HG02642 (cell line): ENCODE results near the gene MBOAT7.
"Not testable (repeated sequence)": the region's sequence is repeated elsewhere in the genome, so short reads cannot be mapped to it uniquely, and the experiment has no call there.

Experiments
- ATAC-seq: cut with Tn5 transposase; IDR thresholded peaks from one replicate; pipeline ENCODE4 v1.9.1; 2021; ENCODE audit warnings: mild to moderate bottlenecking; ENCODE audit not compliant: unreplicated experiment, poor library complexity

Gene MBOAT7

DNA sequence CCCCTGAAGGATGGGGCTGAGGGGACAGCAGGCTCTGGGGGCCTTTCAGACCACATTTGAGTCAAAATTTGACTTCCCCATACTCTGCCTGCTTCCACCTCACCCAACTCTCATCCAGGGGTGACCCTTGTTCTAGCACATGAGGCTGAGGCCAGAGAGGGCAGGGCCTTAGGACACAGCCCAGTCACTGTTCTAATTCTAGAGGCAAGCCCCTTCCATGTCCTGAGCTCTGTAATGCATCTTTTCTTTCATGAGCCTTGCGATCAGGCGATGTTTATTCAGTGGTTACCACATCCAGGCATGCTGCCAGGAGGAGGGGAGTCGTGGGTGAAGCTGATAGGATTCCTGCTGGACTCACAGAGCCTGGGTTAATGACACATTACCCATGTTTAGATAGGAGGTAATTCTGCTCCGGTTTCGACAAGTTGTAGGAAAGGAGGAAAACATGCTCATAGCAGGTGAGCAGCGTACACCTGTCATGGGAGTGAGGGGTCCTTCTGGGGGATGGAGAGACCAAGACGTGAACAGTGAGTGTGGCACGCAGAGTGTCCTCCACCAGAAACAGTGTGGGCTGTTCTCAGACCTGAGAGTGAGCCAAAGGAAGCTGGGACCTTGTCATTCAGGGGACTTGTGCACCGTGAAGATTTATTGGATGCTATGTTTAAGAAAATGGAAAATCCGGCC is 20.6 kb upstream of the MBOAT7 start:
- no peak for ATAC-seq

DNA sequence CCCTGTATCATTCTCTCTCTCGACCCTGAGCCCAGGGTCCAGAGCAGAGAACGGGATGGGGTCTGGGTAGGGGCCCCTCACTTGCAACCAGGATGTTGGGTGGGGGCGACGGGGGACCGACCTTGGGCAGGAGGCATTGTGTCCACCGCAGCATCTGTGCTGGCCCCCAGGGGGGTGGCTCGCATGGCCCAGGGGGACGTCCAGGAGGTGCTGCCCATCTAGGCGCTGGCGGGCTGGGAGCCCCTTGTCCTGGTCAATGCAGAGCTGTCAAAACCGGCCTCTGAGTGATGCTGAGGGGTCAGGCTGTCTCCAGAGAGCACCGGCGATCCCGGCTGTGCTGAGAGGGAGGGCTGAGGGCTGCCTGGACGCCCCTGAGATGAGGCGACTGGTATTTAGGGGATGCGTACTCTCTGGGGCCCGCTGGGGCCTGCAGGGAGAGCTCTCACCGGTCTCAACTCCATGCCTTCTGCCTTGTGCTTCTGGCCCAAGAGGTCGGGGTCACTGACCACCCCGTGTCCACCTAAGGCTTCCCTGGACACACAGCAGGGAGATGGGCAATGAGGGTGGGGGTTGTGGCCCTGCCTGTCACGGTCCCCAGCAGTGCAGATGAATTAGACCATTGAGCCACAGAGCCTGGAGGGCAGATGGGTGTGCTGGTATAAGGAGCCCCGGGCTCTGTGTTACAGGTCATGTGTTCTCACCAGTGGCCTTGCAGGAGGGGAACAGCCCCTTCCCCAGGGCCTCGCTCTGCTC is 19.9 kb upstream of the MBOAT7 start:
- no peak for ATAC-seq

DNA sequence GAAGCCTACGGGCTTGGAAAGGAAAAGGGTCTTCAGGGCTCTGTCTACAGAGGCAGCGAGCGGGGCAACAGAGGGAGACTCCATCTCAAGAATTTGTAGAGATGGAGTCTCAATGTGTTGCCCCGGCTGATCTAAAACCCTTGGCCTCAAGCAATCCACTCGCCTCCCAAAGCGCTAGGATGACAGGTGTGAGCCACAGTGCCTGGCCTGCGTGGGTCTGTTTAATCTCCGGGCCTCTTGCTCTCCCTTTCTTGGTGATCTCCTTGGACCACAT is 19.3 kb upstream of the MBOAT7 start:
- ATAC-seq, result no peak

DNA sequence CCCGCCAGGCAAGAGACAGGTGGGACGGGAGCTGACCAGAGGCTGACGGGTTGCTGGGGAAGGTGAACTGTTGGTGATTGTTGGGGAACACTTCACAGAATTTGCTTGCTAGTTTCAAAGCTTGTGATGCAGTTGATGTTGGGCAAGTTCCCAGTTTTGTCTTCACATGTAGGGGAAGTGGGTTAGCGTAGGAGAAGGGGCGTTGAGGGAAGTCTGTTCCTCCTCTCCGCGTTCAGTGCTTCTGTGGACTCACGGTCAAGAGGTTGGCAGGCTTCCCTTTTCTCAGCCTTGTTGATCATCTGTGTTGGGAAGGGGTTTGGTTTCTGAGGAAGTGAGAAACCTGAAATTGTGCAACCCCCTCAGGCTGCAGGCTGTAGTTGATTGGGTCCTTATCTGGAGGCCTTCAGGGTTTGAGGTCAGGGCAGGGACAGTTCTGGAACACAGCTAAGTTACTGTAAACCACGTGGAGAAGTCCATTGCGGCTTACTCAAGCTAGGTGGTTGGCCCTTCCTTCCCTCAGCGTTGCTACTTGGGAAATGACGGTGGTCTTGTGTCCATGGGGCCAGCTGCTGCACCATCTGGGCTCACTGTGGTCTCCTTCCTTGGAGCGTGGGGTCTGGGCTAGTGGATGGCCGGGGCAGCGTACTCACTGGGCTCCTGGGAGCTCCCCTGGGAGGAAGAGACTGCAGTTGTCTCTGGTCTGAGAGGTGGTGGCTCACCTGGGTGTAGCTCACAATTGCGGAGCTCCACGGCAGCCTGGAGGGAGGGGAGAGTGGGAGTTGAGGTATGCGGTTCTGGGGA is 18.8 kb upstream of the MBOAT7 start:
- peak; percentile 48 for ATAC-seq

DNA sequence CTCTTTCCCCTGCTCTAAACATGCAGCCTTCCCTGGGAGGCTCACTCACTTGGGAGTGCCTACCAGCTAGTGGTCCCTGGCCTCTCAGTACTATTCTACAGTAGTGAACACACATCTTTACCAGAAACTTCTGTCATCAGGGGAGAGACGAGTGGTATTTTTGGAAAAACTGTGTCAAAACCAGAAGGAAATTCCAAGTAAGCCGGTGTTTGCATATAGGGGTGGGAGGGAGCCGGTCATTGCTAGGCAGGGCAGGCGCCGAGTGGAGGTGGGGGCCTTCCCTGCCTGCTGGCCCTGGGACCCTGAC is 18.2 kb upstream of the MBOAT7 start:
- no peak for ATAC-seq

DNA sequence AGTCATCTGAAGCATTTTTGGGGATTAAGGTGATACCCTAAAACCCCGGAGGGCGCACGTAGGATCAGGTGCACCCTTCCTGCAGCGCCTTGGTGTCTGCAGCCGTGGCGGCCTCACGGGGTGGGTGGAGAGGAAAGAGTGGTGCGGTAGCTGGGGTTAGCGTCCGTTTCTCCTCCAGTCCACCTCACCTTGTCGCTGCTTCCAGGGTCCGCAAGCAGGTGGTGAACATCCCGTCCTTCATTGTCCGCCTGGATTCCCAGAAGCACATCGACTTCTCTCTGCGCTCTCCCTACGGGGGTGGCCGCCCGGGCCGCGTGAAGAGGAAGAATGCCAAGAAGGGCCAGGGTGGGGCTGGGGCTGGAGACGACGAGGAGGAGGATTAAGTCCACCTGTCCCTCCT is 17.8 kb upstream of the MBOAT7 start:
- ATAC-seq, result not testable (repeated sequence)

DNA sequence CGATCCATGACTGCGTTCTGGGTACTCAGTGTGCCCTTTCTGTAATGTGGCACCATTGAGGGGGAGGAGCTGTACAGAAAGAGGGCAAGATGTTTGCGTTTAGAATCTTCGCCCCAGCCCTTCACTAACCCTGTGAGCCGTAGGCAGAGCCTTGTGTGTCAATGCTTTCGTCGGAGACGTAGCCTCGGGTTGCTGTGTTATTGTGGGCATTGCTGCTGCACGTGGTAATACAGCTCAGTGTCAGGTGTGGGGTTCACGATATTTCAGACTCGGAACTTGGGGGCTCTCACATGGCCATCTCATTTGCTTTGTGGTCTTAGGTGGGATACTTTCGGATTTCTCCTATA is 17.4 kb upstream of the MBOAT7 start:
- no peak for ATAC-seq

DNA sequence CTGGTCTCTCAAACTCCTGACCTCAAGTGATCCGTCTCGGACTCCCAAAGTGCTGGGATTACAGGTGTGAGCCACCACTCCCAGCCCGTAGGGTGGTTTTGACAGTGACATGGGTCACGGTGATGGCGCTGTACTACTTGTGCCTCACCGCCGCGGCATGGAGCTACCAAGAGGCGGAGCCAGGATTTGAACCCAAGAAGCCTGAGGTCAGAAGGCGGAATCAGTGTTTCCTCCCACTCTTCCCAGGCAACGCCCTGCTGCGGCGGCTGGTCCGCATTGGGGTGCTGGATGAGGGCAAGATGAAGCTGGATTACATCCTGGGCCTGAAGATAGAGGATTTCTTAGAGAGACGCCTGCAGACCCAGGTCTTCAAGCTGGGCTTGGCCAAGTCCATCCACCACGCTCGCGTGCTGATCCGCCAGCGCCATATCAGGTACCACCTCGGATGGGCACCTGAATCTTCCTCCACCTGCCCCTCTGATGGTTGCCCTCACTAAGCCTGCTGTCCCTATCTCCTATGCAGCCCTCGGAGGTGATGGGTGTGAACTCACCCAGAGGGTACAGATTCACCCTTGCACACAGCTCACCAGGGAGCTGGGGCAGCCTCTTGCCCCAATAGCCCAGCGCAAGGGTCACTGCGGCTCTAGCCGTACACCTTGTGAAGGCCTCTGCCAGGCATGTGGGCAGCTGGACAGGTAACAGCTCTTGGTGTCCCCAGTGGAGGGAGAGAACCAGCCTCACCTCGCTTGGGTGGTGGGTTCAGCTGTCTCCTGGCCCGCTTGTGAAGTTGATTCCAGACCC is 16.9 kb upstream of the MBOAT7 start:
- no peak for ATAC-seq

DNA sequence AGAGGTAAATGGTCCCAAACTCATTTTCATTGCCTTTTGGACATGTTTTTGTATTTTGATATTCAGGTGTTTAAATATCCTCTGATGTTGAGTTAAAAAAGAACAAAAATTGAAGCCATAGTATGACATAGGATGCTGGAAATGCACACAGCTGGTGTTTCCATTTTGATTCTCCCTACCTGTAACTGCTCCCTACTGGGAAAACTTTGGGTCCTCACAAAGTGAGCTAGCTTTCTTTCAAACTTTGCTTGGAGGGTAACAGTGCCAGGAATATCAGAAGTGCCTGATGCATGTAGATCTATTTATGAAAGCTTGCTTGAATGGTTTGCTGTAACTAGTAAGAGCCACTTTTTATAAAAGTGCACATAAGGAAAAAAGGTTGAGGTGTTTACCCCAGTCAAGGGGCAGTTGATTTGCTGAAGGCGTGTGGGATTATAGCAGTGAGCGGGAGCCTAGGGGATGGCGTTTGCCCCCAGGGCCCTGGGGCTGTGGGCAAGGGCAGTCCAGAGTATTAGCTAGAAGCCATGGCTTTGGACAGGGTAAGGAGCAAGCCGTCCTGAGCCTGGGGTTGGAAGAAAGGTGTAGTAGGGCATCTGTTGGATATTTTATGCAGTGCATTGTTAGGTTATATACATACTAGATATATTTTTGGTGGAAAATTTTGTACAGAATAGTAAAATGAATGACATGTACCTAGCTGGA is 15.5 kb upstream of the MBOAT7 start:
- ATAC-seq, result no peak

DNA sequence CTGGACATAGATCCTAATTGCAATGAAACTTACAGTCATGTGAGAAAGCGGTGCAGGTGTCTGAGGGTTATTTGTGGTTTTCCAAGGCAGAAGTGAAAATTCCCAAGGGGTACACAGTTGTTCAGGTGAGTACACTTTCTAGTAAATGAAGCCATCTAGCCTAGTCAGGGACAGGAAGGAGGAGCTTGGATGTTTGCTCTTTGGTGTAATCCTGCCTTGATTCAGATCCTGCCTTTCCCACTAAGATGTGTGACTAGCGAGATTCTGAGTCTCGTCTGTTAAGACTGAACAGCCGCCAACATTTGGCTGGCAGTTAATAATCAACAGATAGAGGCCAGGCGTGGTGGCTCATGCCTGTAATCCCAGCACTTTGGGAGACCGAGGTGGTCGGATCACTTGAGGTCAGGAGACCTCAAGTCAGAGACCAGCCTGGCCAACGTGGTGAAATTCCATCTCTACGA is 13.8 kb upstream of the MBOAT7 start:
- ATAC-seq, result no peak

DNA sequence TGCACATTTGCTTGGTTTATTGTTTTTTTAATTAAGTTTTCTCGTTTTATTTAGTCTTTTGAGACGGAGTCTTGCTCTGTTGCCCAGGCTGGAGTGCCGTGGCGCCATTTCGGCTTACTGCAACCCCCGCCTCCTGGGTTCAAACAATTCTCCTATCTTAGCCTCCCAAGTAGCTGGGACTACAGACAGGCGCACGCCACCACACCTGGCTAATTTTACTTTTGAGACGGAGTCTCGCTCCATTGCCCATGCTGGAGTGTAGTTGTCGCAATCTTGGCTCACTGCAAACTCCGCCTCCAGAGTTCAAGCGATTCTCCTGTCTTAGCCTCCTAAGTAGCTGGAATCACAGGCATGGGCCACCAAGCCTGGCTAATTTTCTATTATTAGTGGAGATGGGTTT is 12.6 kb upstream of the MBOAT7 start:
- no peak for ATAC-seq

DNA sequence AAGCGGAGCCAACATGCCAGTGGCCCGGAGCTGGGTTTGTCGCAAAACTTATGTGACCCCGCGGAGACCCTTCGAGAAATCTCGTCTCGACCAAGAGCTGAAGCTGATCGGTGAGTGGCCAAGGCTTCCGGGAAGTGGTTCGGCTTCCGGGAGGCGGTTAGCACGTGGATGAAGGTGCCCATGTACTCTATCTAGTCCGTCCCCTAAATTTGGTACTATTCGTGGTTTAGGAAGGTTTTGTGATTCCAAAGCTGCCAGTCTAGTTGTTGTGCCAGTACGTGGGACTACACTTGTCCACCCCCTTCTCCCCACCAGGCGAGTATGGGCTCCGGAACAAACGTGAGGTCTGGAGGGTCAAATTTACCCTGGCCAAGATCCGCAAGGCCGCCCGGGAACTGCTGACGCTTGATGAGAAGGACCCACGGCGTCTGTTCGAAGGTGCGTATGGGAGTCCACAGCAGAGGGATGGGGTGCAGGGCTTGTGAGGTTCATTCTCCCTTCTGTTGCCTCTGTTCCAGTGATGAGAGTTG is 11.9 kb upstream of the MBOAT7 start:
- ATAC-seq, result no peak

DNA sequence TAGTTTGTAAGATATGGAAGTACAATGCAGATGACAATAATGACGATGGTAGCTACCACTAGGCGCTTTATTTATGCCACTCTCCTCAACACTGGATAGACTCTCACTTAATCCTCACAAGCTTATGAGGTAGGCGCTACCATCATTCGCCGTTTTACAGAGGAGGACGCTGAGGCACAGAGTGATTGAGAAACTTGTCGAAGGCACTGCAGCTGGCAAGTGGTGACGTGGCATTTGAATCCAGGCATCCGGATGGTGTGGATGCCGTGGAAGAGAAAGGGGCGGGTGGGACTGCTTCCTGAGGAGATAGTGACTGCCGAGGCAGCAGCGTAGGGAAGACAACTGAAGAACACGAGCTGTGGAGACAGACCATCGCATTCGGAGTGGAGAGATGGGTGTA is 10.0 kb upstream of the MBOAT7 start:
- ATAC-seq, result no peak

DNA sequence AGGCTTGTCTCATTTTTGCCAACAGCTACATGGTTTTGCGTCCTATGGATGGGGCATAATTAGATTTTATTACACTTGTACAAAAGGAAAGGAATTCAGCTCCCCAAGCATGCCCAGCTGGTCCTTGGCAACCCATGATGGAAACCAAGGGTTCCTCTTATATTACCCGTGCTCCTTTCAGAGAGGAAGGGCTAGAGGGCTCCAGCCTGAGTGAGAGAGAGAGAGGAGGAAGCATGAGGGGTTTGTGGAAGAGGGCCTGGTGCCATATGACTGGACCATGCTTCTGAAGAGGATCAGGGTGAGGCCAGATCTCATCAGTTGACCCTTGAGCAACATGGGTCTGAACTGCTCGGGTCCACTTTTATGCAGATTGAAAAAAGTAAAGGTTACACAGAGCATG is 7.7 kb upstream of the MBOAT7 start:
- no peak for ATAC-seq

DNA sequence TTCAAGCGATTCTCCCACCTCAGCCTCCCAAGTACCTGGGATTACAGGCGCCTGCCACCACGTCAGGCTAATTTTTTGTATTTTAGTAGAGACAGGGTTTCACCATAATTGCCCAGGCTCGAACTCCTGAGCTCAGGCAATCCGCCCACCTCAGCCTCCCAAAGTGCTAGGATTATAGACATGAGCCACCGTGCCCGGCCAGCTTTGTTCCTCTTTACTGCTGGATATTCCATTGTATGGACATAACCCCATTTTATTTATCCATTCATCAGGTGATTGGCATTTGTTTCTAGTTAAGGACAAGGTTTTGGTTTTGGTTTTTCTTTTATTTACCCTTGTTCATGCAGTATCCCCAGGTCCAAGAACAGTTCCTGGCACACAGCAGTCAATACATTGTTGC is 7.2 kb upstream of the MBOAT7 start:
- no peak for ATAC-seq

DNA sequence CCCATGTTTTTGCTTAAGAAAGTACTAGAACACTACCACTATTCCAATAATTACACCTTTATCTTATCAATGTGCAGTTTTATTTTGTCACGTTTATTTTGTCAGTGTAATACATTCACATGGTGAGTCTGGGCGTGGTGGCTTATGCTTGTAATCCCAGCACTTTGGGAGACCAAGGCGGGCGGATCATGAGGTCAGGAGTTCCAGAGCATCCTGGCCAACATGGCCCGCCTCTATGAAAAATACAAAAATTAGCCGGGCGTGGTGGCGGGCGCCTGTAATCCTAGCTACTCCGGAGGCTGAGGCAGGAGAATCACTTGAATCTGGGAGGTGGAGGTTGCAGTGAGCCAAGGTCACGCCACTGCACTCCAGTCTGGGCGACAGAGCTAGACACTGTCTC is 5.1 kb upstream of the MBOAT7 start:
- ATAC-seq, result not testable (repeated sequence)

DNA sequence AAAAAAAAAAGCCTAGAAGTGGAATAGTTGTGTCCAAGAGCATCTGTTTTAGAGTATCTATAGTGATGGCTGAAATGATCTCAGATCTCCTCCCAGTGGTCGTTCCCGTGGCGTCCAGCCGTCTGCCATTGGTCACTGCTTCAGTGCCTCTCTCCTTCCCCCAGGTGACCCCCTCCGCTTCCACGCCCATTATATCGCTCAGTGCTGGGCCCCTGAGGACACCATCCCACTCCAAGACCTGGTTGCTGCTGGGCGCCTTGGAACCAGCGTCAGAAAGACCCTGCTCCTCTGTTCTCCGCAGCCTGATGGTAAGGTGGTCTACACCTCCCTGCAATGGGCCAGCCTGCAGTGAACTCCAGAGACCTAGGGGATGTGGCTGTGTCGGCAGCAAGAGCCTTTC is 3.6 kb upstream of the MBOAT7 start:
- ATAC-seq, result no peak

DNA sequence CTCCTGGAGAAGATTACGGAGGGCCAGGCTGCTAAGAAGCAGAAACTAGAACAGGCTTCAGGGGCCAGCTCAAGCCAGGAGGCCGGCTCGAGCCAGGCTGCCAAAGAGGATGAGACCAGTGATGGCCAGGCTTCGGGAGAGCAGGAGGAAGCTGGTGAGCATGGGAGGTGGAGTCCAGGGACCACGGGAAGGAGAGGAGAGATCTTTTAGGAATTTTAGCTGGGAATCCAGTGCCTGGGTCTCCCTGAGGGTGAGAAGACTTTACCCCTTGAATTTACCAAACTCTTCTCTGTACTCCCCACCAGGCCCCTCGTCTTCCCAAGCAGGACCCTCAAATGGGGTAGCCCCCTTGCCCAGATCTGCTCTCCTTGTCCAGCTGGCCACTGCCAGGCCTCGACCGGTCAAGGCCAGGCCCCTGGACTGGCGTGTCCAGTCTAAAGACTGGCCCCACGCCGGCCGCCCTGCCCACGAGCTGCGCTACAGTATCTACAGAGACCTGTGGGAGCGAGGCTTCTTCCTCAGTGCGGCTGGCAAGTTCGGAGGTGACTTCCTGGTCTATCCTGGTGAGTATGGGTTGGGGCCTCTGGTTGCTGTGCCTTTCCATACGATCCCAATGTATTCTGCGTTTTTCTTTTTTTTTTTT is 2.6 kb upstream of the MBOAT7 start:
- no peak for ATAC-seq

DNA sequence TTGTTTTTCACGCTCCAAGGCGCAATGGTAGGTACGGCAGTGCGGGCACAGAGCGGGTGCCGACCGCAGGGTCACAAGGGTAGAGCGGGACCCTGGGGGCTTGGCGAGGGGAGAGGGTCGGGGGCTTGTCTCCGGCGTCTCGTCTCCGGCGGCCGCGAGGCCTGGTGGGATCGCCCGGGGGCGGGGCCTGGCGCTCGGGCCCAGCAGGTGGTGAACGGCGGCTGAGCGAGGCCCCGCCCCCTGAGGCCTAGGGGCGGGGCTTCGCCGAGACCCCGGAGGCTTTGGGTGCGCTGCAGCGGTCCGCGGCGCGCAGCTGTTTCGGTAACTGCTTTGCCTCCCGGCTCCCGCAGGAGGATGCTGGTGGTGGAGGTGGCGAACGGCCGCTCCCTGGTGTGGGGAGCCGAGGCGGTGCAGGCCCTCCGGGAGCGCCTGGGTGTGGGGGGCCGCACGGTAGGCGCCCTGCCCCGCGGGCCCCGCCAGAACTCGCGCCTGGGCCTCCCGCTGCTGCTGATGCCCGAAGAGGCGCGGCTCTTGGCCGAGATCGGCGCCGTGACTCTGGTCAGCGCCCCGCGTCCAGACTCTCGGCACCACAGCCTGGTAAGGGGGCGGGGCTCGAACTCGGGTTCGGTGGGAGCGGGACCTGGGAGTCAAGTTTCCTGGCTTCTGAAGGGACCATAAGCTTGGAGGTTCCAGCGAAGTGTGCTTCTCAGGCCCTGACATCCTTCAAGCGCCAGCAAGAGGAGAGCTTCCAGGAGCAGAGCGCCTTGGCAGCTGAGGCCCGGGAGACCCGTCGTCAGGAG is 1.8 kb upstream of the MBOAT7 start, which contains the start of gene TSEN34:
TSEN34 (plus strand) TSS at position 298 of the 800 bp plus-strand sequence; CDS start at position 355, 57 bp downstream.
- peak; percentile 35 for ATAC-seq
